Skeletal muscle tissue (tissue), 4 donors: Measurements from ENCODE around the gene SLC22A4. TPM values are rescaled to one million over a fixed set of nuclear protein-coding genes. Genes with fewer than 3 reads are reported as not detected.

ENCODE experiments used
- H3K27ac ChIP-seq: one replicate; pipeline ENCODE4 v1.7.0; 2013; ENCODE audit warnings: mild to moderate bottlenecking, low read depth, low read length, inconsistent platforms
- H3K27me3 ChIP-seq, 3 donors: one replicate each; pipeline ENCODE4 v1.7.0; 2013; ENCODE audit warnings: low read length in 3 of 3; ENCODE audit not compliant: control insufficient read depth in 3 of 3, insufficient read depth in 3 of 3
- H3K36me3 ChIP-seq, 3 donors: one replicate each; pipeline ENCODE4 v1.7.0; 2013; ENCODE audit warnings: low read length in 3 of 3; ENCODE audit not compliant: control insufficient read depth in 3 of 3, insufficient read depth in 3 of 3
- H3K4me1 ChIP-seq, 3 donors: one replicate each; pipeline ENCODE4 v1.7.0; 2013; ENCODE audit warnings: low read length in 3 of 3, mild to moderate bottlenecking in 3 of 3; ENCODE audit not compliant: control insufficient read depth in 3 of 3, insufficient read depth in 3 of 3
- H3K4me3 ChIP-seq, 3 donors: one replicate each; pipeline ENCODE4 v1.7.0; 2013; ENCODE audit warnings: low read length in 3 of 3
- H3K9ac ChIP-seq, 3 donors: one replicate each; pipeline ENCODE4 v1.7.0; 2013; ENCODE audit warnings: low read length in 3 of 3, mild to moderate bottlenecking in 3 of 3, moderate library complexity in 2 of 3, low read depth in 1 of 3
- H3K9me3 ChIP-seq, 3 donors: one replicate each; pipeline ENCODE4 v1.7.0; 2013; ENCODE audit warnings: low read length in 3 of 3; ENCODE audit not compliant: control insufficient read depth in 3 of 3
- total RNA-seq: library from RNA; depleted of rRNA; stranded (reverse); fragments of >200 nt; gene quantifications from one replicate; pipeline ENCODE4 v1.2.3, GENCODE V29; 2014
- donor health status: Osteomylitis.

The SLC22A4 gene
- total RNA-seq, 1 donor from 2014 or later, result 3.1 TPM

- H3K27ac ChIP-seq, result no peak overlapping the region
- peaks cover 0 to 12% (median 0%) of the 10 kb centered on the region in 3 donors for H3K36me3 ChIP-seq
- peaks cover 9 to 14% (median 14%) of the 10 kb centered on the region in 3 donors for H3K4me1 ChIP-seq
- H3K27me3 ChIP-seq, result no peaks in the 10 kb centered on the region
- H3K9ac ChIP-seq, result no peak overlapping the region
- no peaks in the 10 kb centered on the region for H3K9me3 ChIP-seq
- no peak overlapping the region for H3K4me3 ChIP-seq
These were observed 19.8 kb downstream of the SLC22A4 start for GRCh38 chr5:132313961-132314432.

GRCh38 chr5:132315529-132316067 is 21.4 kb downstream of the SLC22A4 start:
- Histone ChIP-seq H3K9ac (no peak overlapping the region), H3K4me1 (peaks cover 13 to 28% (median 27%) of the 10 kb centered on the region in 3 donors), H3K9me3 (no peaks in the 10 kb centered on the region), H3K27me3 (no peaks in the 10 kb centered on the region), H3K4me3 (no peak overlapping the region), H3K36me3 (peaks cover 0 to 12% (median 0%) of the 10 kb centered on the region in 3 donors), H3K27ac (no peak overlapping the region)

GRCh38 chr5:132319975-132320374 is 25.8 kb downstream of the SLC22A4 start:
- Histone ChIP-seq H3K27ac (no peak overlapping the region), H3K4me3 (no peak overlapping the region), H3K9me3 (no peaks in the 10 kb centered on the region), H3K27me3 (no peaks in the 10 kb centered on the region), H3K36me3 (peaks cover 0 to 7% (median 3%) of the 10 kb centered on the region in 3 donors), H3K9ac (no peak overlapping the region), H3K4me1 (peaks cover 20 to 38% (median 31%) of the 10 kb centered on the region in 3 donors)

- Histone ChIP-seq H3K27me3 (no peaks in the 10 kb centered on the region), H3K4me3 (no peak overlapping the region), H3K9me3 (no peaks in the 10 kb centered on the region), H3K4me1 (peaks cover 20 to 38% (median 31%) of the 10 kb centered on the region in 3 donors), H3K27ac (peak overlapping the region; percentile 9), H3K36me3 (peaks cover 0 to 12% (median 0%) of the 10 kb centered on the region in 3 donors), H3K9ac (no peak overlapping the region)
These were observed 27.0 kb downstream of the SLC22A4 start for GRCh38 chr5:132321109-132321721.

DNA sequence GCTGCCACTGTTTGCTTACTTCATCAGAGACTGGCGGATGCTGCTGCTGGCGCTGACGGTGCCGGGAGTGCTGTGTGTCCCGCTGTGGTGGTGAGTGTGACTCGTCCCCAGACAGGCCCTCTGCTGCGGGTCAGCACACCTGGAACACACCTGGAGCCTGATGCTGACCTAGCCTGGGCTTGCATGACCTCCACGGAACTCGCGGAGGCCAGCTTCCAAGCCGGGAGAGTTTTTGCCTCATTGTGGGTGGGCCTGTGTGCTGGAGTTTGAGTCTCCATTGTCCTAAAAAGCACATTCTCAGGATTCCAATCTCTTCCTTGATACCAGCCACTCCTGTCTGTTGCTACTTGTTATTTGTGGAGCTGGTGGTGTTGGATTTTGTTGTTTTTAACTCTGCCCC is 28.1 kb downstream of the SLC22A4 start:
- Histone ChIP-seq H3K9me3 (no peaks in the 10 kb centered on the region), H3K4me3 (no peak overlapping the region), H3K27me3 (no peaks in the 10 kb centered on the region), H3K4me1 (peaks cover 20 to 38% (median 31%) of the 10 kb centered on the region in 3 donors), H3K9ac (no peak overlapping the region), H3K36me3 (peaks cover 0 to 12% (median 0%) of the 10 kb centered on the region in 3 donors), H3K27ac (no peak overlapping the region)

- no peaks in the 10 kb centered on the region for H3K27me3 ChIP-seq
- no peak overlapping the region for H3K9ac ChIP-seq
- H3K4me3 ChIP-seq, result no peak overlapping the region
- peaks cover 3 to 17% (median 5%) of the 10 kb centered on the region in 3 donors for H3K36me3 ChIP-seq
- H3K9me3 ChIP-seq, result no peaks in the 10 kb centered on the region
- H3K4me1 ChIP-seq, result peaks cover 19 to 32% (median 25%) of the 10 kb centered on the region in 3 donors
- H3K27ac ChIP-seq, result no peak overlapping the region
These were observed 29.0 kb downstream of the SLC22A4 start for GRCh38 chr5:132323202-132323601.

DNA sequence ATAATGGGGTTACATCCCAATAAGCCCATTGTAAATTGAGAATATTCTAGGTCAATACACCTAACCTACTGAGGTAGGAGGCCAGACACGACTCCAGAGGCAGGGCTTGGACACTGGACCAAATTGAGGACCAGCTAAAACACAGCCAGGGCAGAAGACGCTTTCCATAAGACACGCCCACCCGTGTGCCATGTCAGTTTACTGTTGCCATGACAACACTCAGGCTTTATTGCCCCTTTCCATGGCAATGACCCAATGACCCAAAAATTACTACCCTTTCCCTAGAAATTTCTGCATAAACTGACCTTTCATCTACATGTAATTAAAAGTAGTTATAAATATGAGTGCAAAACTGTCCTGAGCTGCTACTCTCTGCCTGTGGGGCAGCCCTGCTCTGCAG is 31.5 kb downstream of the SLC22A4 start:
- Histone ChIP-seq H3K27me3 (no peaks in the 10 kb centered on the region), H3K9ac (no peak overlapping the region), H3K4me3 (no peak overlapping the region), H3K27ac (no peak overlapping the region), H3K36me3 (peaks cover 5 to 21% (median 11%) of the 10 kb centered on the region in 3 donors), H3K4me1 (peaks cover 3 to 9% (median 7%) of the 10 kb centered on the region in 3 donors), H3K9me3 (no peaks in the 10 kb centered on the region)

GRCh38 chr5:132327252-132327955 is 33.2 kb downstream of the SLC22A4 start:
- no peak overlapping the region for H3K27ac ChIP-seq
- H3K4me3 ChIP-seq, result no peak overlapping the region
- H3K4me1 ChIP-seq, result no peaks in the 10 kb centered on the region
- H3K9me3 ChIP-seq, result no peaks in the 10 kb centered on the region
- H3K36me3 ChIP-seq, result peaks cover 12 to 36% (median 16%) of the 10 kb centered on the region in 3 donors
- H3K27me3 ChIP-seq, result no peaks in the 10 kb centered on the region
- H3K9ac ChIP-seq, result no peak overlapping the region

- Histone ChIP-seq H3K4me3 (no peak overlapping the region), H3K9me3 (no peaks in the 10 kb centered on the region), H3K27me3 (no peaks in the 10 kb centered on the region), H3K27ac (no peak overlapping the region), H3K9ac (no peak overlapping the region), H3K36me3 (peaks cover 6 to 27% (median 15%) of the 10 kb centered on the region in 3 donors), H3K4me1 (no peaks in the 10 kb centered on the region)
These were observed 40.6 kb downstream of the SLC22A4 start for GRCh38 chr5:132334812-132335211.

- Histone ChIP-seq H3K4me3 (no peak overlapping the region), H3K9me3 (no peaks in the 10 kb centered on the region), H3K27ac (no peak overlapping the region), H3K36me3 (peaks cover 6 to 27% (median 15%) of the 10 kb centered on the region in 3 donors), H3K4me1 (peaks cover 0 to 2% (median 0%) of the 10 kb centered on the region in 3 donors), H3K27me3 (no peaks in the 10 kb centered on the region), H3K9ac (no peak overlapping the region)
These were observed 41.2 kb downstream of the SLC22A4 start for GRCh38 chr5:132335402-132335801.
